HG03097 (cell line): Measurements from ENCODE around the gene WDR55.
A peak's percentile ranks its signal among the peaks of the same experiment; 100 is the strongest.
"Not testable (repeated sequence)": the region's sequence is repeated elsewhere in the genome, so short reads cannot be mapped to it uniquely, and the experiment has no call there.

Experiments used
- ATAC-seq: cut with Tn5 transposase; IDR thresholded peaks from one replicate; pipeline ENCODE4 v1.9.1; 2021; ENCODE audit not compliant: unreplicated experiment, low FRiP score

WDR55 gene

GRCh38 chr5:140707812-140708211, 43.1 kb downstream of the WDR55 start:
- no peak for ATAC-seq

GRCh38 chr5:140708787-140709186, 44.1 kb downstream of the WDR55 start:
- ATAC-seq: not testable (repeated sequence)

GRCh38 chr5:140710899-140711552, 46.3 kb downstream of the WDR55 start:
- ATAC-seq: peak; percentile 87

GRCh38 chr5:140711794-140712193, 47.1 kb downstream of the WDR55 start:
- ATAC-seq: no peak

GRCh38 chr5:140713562-140714094, 48.9 kb downstream of the WDR55 start:
- no peak for ATAC-seq

GRCh38 chr5:140716238-140716637, 51.5 kb downstream of the WDR55 start:
- ATAC-seq: not testable (repeated sequence)

- no peak for ATAC-seq
These were observed 53.5 kb downstream of the WDR55 start for GRCh38 chr5:140718266-140718592.

- not testable (repeated sequence) for ATAC-seq
These were observed 56.0 kb downstream of the WDR55 start for GRCh38 chr5:140720738-140721137.

- not testable (repeated sequence) for ATAC-seq
These were observed 56.7 kb downstream of the WDR55 start for GRCh38 chr5:140721395-140721794.
